HG02852 (cell line): ENCODE data around the gene SOX1.

Experiments
- ATAC-seq: cut with Tn5 transposase; IDR thresholded peaks from one replicate; pipeline ENCODE4 v1.9.1; 2021; ENCODE audit warnings: mild to moderate bottlenecking, moderate library complexity; ENCODE audit not compliant: unreplicated experiment

Gene SOX1

DNA sequence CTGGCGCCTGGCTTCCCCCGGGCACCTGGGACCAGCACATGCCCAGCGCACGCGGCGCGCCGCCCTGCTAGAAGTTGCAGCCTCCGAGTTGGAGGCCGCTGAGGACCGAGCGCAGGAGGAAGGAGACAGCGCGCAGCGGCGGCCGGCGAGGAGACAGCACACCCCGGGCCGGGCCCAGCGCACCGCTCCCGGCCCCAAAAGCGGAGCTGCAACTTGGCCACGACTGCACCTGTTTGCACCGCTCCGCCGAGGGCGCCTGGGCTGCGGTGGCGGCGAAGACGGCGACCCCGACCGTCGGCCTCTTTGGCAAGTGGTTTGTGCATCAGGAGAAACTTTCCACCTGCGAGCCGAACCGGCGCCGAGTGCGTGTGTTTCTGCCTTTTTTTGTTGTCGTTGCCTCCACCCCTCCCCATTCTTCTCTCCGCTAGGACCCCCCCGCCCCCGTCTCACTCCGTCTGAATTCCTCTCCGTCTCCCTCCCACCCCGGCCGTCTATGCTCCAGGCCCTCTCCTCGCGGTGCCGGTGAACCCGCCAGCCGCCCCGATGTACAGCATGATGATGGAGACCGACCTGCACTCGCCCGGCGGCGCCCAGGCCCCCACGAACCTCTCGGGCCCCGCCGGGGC is at the start of gene SOX1:
Gene SOX1, plus strand, starts transcription at position 34 of the 626 bp plus-strand sequence. Its CDS starts 510 bp downstream, at position 544.
- ATAC-seq = no peak

DNA sequence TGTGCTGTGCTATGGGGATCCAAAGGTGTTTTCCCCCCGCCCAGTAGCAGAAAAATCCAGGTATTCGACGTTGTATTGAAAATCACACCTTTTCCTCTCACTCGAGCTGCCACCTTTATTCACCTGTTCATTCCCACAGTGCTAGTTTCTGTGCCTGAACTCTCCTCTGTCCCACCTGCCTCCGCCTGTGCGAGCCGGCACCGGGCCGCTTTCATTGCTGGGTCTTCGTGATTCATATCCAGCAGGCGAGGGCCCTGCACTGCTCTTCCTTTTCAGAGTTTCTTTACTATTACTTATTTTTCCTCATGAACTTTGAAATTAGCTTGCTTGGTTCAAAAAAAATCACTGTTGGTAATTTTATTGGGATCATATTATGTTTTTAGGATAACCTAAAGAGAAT is 42.4 kb upstream of the SOX1 start:
- ATAC-seq = no peak

DNA sequence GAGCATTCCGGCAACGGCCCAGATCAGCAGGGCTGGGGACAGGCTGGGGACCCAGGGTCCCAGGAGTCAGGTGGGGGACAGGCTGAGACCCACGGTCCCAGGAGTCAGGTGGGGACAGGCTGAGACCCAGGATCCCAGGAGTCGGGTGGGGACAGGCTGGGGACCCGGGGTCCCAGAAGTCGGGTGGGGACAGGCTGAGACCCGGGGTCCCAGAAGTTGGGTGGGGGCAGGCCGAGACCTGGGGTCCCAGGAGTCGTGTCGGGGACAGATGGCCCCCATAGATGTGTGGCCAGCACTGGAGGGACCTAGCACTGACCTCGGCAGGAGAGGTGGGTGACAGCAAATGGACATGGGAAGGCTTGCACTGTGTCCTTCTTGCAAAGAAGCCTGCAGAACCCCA is 39.7 kb upstream of the SOX1 start:
- no peak for ATAC-seq

DNA sequence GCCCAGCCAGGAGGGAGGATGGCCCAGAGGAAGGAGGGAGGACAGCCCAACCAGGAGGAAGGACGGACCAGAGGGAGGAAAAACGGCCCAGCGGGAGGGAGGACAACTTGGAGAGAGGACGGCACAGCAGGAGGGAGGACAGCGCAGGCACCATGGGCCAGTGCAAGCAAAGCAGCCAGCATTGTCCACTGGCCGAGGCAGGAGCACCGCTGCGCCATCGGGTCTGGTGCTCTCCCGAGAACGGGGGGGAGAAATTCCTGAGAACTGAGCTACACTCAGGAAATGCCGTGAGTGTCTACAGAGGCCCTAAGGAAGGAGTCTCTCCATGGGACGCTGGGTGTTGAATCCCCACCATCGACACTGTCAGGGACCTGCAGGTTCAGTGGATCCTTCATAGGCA is 38.5 kb upstream of the SOX1 start:
- ATAC-seq = no peak

DNA sequence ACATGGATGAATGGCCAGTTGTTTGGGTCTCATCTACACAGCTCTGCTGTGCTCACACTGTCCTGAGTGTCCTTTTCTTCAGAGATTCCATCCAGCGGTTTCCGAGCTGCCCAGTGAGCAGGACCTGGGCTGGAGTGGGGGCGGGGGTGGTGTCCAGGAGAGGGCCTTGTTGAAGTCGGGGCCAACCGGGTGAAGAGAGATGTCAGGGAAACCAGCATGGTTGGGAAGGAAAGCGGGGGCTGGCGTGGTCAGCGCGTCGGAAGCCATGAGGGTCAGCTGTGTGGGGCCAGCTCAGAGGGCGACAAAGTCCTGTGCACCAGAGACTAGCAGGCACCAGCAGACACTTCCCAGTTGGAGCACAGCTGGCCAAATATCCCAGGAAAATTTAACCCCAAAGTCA is 37.8 kb upstream of the SOX1 start:
- no peak for ATAC-seq

DNA sequence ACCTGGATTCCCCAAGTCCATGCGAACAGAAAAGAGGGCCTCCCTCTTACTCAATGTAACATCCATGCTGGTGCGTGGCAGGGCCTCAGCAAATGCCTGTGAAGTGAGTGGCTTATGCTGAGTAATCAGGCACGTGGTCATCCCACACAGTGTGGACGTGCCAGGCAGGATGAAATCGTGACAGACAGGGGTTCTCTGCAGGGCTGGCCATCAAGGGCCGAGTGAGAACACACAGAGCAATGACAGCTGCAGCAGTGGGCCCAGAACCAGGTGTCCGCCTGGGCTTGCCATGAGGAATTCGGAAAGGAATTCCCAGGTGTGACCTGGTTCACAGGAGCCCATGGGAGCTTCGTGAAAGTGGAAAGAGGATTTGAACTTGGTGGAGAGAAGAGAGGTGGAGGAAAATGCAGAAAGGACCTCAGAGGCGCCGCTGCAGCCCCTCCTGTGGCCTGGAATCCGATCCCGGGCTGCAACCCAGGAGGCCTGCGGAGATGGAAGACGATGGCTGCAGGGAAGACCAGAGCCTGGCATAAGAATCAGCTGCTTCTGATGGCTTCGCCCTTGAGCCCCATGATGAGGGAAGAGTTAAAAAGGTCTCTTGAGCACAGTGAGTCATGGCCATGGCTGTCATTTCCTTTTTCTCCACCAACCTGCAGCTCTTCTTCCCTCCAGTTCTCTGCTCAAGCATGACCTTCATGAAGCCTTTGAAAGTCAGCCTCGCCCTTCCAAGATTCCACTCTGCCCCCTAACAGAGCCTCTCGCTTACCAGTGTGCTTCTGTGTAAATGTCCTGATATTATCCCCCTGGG is 34.6 kb upstream of the SOX1 start:
- no peak for ATAC-seq

DNA sequence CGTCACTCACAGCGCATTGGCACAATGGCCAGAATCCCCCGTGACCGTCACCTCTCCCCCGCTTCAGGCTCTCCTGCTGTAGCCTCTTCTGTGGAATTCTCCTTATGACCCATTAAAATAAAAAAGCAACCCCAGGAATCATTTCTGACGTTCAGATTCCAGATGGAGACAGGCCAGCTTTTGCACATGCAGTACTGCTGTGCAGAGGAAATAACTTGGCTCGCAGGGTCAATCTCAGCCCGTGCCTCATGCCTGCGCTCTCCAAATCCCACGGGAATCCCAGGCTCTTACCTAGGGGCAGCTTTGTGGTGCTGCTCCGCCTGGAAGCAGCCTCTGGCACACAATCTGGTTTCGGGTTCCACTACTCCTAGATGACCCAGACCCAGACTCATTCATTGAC is 32.7 kb upstream of the SOX1 start:
- ATAC-seq = no peak

DNA sequence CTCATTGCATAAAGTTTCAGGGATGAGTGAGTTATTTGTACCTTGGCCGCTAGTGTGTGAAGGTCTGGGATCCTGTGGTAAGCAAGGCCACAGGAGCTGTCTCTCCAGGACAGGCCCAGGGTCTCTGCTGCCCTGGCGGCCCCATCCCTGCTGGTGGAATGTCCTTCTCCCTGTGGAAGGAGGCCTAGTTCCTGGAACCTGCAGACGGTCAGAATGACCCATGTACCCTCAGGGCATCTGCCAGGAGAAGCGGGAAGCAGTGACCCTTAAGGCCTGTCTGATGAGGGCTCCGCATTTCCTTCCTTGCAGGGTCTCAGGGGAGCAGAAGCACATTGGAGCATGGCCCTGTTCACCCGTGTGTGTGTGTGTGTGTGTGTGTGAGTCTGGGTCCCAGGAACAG is 32.1 kb upstream of the SOX1 start:
- no peak for ATAC-seq

DNA sequence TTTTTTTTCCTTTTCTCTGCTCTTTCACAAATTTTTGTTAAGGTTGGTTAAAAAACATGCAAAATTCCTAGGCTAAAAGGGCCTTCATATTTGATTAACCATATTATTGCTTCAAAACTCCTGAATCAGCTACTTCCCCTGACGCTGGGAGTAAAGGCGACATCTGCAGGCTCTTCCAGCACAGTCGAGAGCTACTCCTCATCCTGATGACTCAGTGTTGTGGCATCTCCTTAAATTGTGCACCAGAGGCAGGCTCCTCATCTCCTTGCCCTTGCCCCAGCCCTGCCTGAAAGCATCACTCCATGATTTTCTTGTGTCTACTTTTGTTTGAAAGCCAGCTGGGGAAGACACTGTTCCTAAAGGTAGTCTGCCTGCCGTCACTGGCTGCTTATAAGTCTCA is 24.5 kb upstream of the SOX1 start:
- no peak for ATAC-seq

DNA sequence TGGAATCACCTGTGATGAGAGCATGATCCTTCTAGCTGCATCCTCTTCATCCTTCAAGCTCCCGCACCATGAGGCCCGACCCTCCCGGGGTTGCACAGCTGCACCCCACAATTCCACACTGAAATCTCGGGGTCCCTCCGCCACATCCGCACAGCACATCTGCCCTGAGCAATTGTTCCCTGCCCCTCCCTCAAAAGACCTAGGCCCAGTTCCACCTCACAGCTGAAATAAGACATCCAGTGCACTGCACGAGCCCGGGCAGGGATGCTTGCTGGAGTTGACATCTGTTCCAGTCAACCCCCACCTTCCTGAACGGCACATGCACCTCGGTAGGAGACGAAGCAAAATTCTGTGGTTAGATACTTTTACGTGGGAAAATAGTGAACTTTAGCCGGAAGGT is 14.7 kb upstream of the SOX1 start:
- ATAC-seq = no peak

DNA sequence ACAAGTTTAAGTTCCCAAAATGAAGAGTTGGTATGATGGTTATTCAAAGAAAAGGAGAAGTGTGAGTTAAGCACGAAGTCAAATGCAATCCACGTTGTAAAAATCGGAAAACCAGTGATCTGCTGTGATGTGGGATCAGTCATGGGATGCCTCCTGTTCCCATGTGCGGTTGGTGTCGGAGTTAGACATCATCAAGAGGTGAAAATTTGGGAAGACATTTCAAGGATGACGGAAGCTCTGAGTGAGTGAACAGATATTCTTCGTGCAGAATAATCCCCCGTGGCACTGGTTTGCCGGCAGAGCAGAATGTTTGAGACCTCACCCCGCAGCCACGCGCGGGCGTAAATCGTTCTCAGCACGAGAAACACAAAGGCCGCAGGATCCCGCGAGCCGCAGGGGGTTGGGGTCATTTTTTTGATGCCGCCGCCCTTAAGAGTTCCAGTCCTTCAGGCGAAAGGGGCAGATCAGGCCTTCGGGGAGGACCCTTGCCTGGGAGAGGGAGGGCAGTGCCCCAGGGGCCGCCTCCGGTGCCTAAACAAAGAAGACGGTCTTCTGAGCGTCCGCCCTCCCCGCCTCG is 13.7 kb upstream of the SOX1 start:
- no peak for ATAC-seq

DNA sequence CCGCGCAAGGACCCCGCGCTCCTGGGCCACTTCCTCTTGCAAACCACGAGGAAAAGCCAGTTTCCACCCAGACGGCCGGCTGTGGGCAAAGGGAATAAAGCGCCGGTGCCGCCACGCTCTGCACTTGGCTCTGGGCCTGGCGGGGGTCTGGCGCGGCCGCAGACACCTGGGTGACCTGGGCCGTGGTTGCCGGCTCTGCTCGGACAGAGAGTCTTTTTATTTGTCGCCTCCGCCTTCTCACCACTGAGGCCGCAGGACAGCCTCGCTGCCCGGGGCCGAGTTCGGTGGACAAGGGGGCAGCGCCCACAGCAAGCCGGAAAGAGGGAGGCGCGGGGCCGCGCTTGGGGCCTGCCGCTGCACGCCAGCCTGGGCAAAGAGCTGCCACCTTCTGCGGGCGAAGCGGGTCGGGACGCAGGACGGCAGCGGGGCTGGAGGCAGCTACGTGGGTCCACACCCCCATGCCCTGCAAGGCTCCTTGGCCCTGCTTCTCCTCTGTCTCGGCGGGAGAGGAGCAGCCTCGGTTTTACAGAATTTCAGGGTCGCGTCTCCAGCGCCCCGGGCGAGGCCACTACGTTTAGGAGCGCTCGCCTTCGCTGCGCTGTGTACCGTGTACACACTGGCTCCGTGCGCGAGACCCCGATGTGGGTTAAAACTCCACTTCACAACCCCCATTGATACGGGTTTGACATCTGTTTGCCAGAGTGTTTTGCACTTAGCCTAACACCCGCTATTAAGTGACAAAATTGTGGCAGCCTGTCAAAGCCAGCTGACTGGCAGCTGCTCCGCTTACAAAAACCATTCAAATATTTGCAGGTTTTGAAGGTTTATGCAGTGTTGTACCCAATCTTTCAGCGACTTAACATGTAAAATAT is 13.0 kb upstream of the SOX1 start:
- no peak for ATAC-seq

DNA sequence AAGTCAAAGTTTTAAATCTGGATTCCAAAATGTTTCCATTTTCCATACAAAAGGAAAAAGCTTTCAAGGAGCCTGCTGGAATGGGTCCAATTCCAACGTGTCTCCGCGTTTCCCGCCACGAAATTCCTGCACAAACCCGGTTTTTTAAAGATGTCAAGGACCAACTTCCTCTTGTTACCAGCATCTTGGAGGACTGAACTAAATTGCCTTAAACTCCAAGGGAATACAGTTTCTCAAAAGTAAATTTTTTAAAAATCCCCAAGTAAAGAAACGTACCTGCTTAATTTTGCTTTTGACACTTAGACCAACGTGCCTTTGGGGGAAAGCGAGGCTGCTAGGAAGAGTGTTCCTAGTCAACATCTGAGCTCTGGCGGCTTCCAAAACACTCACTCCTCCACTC is 12.3 kb upstream of the SOX1 start:
- no peak for ATAC-seq

DNA sequence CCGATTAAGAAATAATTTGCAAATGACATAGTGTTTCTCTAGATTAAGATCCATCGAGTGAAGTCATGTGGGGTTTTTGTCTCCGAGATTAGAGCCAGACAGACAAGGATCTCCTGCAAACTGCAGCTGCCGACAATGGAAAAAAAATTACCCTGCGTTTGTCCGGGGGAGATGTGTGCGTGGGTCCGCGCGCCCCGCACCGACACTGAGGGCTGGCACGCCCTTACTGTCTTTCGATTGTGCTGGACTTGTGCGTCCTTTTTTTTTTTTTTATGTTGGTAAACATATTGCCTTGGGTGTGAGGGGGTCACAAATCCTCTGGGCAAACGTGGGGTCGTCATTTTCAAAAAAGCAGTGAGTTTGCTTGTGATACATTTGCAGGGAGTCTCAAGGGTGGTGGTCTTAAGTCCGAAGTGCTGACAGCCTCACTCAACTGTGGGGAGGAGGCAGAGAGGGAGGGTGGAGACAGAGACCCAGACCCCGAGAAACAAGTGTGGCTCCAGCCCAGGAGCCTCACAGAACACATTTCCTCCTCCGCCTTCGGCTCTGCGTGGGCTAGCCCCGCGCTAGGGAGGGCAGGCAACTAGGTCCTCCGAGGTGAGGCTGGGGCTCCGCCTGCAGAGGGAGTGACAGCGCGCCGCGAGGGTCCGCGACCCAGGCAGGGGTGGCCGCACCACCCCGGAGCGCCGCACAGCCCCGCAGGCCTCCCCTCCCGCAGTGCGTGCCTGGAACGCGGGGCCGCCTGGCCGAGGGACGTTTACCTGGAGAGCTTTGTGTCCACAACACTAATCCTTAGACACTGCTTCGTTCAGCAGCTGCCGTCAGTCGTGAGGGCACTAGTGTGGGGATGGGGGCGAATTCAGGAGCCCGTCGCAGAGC is 11.7 kb upstream of the SOX1 start:
- ATAC-seq = no peak

DNA sequence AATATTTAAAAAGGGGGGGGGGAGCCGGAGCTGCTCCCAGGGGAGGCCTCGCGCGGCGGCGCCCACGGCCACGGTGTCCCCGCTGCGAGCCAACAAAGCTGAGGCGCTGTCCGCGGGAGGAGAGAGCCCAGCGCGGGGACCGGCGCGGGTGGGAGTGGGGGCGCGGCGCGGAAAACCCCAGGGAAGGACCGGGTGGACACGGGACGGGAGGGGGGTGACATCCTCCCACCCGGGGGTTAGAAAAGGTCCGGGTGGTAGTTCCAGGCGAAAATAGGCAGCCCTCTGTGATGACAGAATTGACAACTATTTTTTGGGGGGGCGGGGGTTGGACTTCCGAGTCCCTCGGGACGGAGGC is 11.1 kb upstream of the SOX1 start:
- no peak for ATAC-seq

DNA sequence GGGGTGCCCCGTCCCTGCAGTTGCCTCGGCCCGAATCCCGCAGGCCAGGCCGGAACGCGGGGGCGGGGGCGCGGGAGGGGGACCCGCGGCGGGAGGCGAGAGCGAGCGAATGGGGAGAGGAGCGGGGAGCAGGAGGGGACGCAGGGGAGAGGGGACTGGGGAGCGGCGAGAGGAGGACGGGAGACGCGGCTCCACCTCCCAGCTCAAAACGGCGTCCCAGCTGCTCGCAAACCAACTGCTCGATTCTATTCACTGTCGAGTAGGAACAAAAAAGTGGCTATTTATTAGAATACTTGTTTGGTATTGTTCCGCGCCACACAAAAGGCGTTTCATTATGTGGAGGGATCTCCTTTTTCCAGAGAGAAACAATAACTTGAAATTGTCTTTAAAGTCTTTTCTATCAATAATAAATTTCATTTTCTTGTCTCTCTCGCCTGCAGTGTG is 10.6 kb upstream of the SOX1 start:
- ATAC-seq = no peak

DNA sequence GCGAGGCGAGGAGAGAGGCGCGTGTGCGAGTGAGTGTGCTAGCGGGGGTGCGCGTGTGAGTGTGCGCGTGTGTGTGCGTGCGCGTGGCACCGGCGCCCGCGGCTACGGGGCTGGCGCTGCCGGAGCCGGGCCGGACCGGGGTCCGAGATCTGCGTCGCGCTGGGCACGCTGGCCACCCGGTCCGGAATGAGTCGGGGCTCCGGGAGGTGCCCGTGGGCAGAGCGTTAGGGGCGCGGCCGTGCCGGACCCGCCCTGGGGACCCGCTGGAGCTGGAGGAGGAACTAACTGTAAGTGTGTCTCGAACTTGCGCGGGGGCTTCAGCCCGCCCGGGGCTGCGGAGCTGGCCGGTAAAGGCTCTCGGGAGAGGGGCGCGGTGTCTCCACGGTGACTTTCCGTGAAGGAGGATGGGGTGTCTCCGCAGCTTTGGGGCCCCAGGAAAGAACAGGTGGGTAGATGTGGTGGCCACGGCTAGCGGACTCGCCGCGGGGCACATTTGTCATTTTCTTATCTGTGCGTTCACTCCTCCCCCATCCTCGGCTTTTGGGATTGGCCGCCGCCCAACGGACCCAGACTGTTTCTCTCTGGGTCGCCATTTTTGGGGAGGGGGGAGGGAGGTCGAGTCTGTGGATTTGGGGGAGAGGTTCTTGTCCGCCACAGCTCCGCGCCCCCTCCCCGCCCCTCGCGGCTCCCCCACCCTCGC is 10.1 kb upstream of the SOX1 start:
- ATAC-seq = no peak

DNA sequence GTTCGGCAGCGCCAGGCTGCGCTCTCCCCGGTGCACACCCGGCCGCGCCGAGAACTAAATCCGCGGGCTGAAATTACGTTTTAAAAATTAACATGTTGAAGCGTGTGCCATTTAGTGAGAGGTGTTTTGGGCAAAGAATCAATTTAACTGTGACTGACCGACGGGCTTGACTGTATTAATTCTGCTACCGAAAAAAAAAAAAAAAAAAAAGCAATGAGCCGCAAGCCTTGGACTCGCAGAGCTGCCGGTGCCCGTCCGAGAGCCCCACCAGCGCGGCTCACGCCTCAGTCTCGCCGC is 9.6 kb upstream of the SOX1 start:
- no peak for ATAC-seq

DNA sequence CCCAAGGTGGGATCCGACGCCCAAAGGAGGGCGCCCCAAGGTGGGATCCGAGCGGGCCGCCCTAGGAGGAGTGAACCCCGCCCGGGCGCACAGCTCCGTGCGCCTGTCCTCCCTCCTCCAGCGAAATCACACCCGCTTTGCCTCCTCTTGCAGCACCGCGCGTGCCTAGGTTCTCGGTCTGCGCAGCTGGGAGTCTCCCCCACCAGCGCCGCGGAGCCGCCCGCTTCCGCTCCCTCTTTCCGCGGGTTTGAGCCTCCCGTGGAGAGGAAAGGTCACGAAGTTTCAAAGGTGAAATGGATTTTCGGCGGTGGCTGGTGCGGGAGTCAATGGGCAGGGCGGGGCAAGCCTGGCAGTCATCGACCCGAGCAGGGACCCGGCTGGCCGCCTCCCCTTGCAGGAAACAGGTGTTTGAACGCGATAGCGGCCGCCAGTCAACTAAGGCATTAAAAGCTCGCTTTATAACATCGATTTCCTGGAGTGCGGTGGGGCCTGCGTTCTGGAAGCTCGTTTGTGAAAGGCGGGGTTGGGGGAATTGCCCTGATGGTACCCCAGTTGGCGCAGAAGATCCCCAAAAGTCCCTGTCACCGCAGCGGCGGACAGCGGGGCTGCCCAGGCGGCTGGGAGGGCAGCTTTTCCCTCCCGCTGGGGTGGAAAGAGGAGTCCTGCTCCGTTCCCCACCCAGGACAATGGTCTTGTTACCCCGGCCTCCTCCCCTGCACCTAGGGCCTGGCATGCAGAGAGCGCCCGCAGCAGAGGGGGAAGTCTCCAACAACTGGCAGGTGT is 9.0 kb upstream of the SOX1 start:
- no peak for ATAC-seq
